AG09319 (cell line): ENCODE measurements around the gene CHCT1.

Experiments used
- DNase-seq: peaks from one replicate; pipeline ENCODE4 v3.0.0-alpha.2; 2010; ENCODE audit warnings: low read depth; ENCODE audit errors: extremely low read depth
- TF ChIP-seq, protein P1 (sequence below): IDR thresholded peaks from 2 replicates; pipeline ENCODE4 v1.5.1; 2011; ENCODE audit warnings: low read depth, mild to moderate bottlenecking, inconsistent platforms, low read length, moderate library complexity

Gene CHCT1

DNA sequence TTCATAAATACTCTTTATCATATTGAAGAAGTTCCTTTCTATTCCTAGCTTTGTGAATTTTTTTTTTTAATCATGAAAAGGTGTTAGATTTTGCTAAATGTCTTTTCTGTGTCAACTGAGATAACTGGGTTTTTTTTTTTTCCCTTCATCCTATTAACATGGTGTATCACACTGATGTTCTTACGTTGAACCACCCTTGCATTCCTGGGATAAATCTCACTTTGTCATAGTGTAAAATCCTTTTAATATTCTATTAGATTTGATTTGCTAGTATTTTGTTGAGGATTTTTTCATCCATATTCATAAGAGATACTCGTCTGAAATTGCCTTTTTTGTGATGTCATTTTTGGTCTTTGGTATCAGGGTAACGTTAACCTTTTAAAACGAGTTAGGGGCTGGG lies 49.2 kb downstream of the CHCT1 start:
- TF ChIP-seq, protein P1, sequence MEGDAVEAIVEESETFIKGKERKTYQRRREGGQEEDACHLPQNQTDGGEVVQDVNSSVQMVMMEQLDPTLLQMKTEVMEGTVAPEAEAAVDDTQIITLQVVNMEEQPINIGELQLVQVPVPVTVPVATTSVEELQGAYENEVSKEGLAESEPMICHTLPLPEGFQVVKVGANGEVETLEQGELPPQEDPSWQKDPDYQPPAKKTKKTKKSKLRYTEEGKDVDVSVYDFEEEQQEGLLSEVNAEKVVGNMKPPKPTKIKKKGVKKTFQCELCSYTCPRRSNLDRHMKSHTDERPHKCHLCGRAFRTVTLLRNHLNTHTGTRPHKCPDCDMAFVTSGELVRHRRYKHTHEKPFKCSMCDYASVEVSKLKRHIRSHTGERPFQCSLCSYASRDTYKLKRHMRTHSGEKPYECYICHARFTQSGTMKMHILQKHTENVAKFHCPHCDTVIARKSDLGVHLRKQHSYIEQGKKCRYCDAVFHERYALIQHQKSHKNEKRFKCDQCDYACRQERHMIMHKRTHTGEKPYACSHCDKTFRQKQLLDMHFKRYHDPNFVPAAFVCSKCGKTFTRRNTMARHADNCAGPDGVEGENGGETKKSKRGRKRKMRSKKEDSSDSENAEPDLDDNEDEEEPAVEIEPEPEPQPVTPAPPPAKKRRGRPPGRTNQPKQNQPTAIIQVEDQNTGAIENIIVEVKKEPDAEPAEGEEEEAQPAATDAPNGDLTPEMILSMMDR: no peak
- DNase-seq: no peak

DNA sequence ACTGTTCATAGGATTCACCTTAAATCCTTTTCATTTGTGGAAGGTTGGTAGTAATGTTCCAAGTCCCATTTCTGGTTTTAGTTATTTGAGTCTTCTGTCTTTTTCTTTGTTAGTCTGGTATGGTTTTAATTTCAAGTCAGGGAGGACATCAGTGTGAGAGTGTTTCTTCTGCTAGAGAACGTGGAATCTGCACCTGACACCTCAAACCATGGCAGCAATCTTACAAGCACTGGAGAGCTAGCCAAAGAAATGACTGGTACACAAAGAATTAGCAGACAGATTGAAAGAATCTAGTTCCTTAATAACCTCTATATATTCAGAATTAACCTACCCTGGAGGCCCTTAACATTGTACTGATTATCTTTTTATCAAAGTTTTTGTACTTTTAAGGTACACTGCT lies 50.2 kb downstream of the CHCT1 start:
- TF ChIP-seq, protein P1: no peak
- no peak for DNase-seq

DNA sequence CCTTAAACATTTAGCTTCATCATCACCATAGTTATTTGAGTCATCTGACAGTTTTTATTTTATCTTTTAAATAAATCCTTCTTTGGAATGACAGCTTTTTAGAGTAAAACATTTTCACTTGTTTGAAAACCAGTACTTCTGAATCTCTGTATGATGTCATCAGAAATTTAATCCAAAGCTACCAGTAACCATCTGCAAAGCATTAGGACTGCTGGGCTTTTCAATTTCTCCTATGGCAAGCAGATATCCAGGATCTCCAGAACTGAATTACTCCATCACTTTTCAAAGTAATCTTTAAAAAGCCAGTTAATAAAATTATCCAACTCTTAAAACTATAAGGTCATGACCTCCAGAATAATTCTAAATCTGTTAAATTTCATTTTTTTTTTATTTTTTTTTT lies 51.5 kb downstream of the CHCT1 start:
- TF ChIP-seq, protein P1: no peak
- DNase-seq: peak; percentile 40
